WTC11 (cell line): ENCODE measurements around the gene EFHD1. TPM values are rescaled to one million over a fixed set of nuclear protein-coding genes. Genes with fewer than 3 reads are reported as not detected.

Experiments
- ATAC-seq: fragments of 200-7000 bp; cut with Tn5 transposase; 2 replicates; pipeline ENCODE4 v1.10.0; 2021; ENCODE audit warnings: mild to moderate bottlenecking, moderate library complexity
- CTCF ChIA-PET: fragments of 300-600 bp; sonication (Branson Sonifier 250); formaldehyde crosslinking; loops from one replicate; lab custom pipeline; 2021; ENCODE audit warnings: antibody characterized with exemption; lab: Charles Lee
- POLR2A ChIA-PET: fragments of 350-600 bp; sonication (Branson Sonifier 250); formaldehyde crosslinking; loops from one replicate; lab custom pipeline; 2021; ENCODE audit warnings: antibody characterized with exemption; lab: Charles Lee
- DNase-seq: peaks from one replicate; pipeline ENCODE4 v3.0.0; 2021; ENCODE audit warnings: low spot score
- H3K27ac Mint-ChIP-seq: 2 replicates; pipeline ENCODE4 v1.8.0; 2021; ENCODE audit warnings: mixed read lengths
- H3K27me3 Mint-ChIP-seq: 2 replicates; pipeline ENCODE4 v1.8.0; 2021; ENCODE audit warnings: low read depth, mild to moderate bottlenecking, moderate library complexity, mixed read lengths
- H3K36me3 Mint-ChIP-seq: 2 replicates; pipeline ENCODE4 v1.8.0; 2021; ENCODE audit warnings: mixed read lengths
- H3K4me1 Mint-ChIP-seq: 2 replicates; pipeline ENCODE4 v1.8.0; 2022; ENCODE audit warnings: mixed read lengths
- H3K4me3 Mint-ChIP-seq: 2 replicates; pipeline ENCODE4 v1.8.0; 2021; ENCODE audit warnings: mild to moderate bottlenecking, moderate library complexity, mixed read lengths
- H3K9me3 Mint-ChIP-seq: 2 replicates; pipeline ENCODE4 v1.8.0; 2021; ENCODE audit warnings: mixed read lengths
- CREB1 ChIP-seq: sonication (generic); formaldehyde crosslinking; IDR thresholded peaks from 2 replicates; pipeline ENCODE4 v1.8.0; 2023; ENCODE audit warnings: mild to moderate bottlenecking, missing genetic modification reagents
- CREM ChIP-seq: sonication (generic); formaldehyde crosslinking; IDR thresholded peaks from 2 replicates; pipeline ENCODE4 v1.8.1; 2022; ENCODE audit warnings: mild to moderate bottlenecking, missing genetic modification reagents, moderate library complexity
- ELF4 ChIP-seq: sonication (generic); formaldehyde crosslinking; IDR thresholded peaks from 2 replicates; pipeline ENCODE4 v1.8.1; 2022; ENCODE audit warnings: low read depth, mild to moderate bottlenecking, moderate library complexity, missing genetic modification reagents
- MXD4 ChIP-seq: fragments of 250-450 bp; sonication (Bioruptor Pico); IDR thresholded peaks from 2 replicates; pipeline ENCODE4 v1.8.0; 2021; ENCODE audit warnings: mild to moderate bottlenecking, moderate library complexity, borderline replicate concordance
- NR1H2 ChIP-seq: sonication (generic); formaldehyde crosslinking; IDR thresholded peaks from 2 replicates; pipeline ENCODE4 v1.9.0; 2021; ENCODE audit warnings: mild to moderate bottlenecking, moderate library complexity, missing genetic modification reagents
- RELA ChIP-seq: sonication (generic); formaldehyde crosslinking; IDR thresholded peaks from 2 replicates; pipeline ENCODE4 v1.8.1; 2022; ENCODE audit warnings: missing genetic modification reagents, mild to moderate bottlenecking, borderline replicate concordance
- ZNF219 ChIP-seq: sonication (generic); formaldehyde crosslinking; IDR thresholded peaks from 2 replicates; pipeline ENCODE4 v1.8.0; 2023; ENCODE audit warnings: missing genetic modification reagents, mild to moderate bottlenecking, borderline replicate concordance
- ZNF263 ChIP-seq: sonication (generic); formaldehyde crosslinking; IDR thresholded peaks from 2 replicates; pipeline ENCODE4 v1.8.1; 2022; ENCODE audit warnings: low read depth, mild to moderate bottlenecking, moderate library complexity, missing genetic modification reagents
- ZNF416 ChIP-seq: fragments of 250-450 bp; sonication (Bioruptor Pico); IDR thresholded peaks from 2 replicates; pipeline ENCODE4 v1.9.0; 2021; ENCODE audit warnings: mild to moderate bottlenecking, inconsistent platforms
- total RNA-seq: library from RNA; stranded (reverse); gene quantifications from 3 replicates; pipeline ENCODE4 v1.2.3, GENCODE V29; 2021
- TF ChIP-seq, protein P1 (sequence below): sonication (generic); formaldehyde crosslinking; IDR thresholded peaks from 2 replicates; pipeline ENCODE4 v1.8.0; 2023; ENCODE audit warnings: mild to moderate bottlenecking, missing genetic modification reagents
- TF ChIP-seq, protein P2 (sequence below): sonication (generic); formaldehyde crosslinking; IDR thresholded peaks from 2 replicates; pipeline ENCODE4 v1.8.1; 2022; ENCODE audit warnings: low read depth, missing genetic modification reagents, borderline replicate concordance
- TF ChIP-seq, protein P3 (sequence below): sonication (generic); formaldehyde crosslinking; IDR thresholded peaks from 2 replicates; pipeline ENCODE4 v1.8.0; 2022; ENCODE audit warnings: mild to moderate bottlenecking, missing genetic modification reagents
- TF ChIP-seq, protein P4 (sequence below): sonication (generic); formaldehyde crosslinking; IDR thresholded peaks from 2 replicates; pipeline ENCODE4 v1.8.1; 2023; ENCODE audit warnings: mild to moderate bottlenecking, missing genetic modification reagents
- TF ChIP-seq, protein P5 (sequence below): sonication (generic); formaldehyde crosslinking; IDR thresholded peaks from 2 replicates; pipeline ENCODE4 v1.8.1; 2023; ENCODE audit warnings: mild to moderate bottlenecking, missing genetic modification reagents, borderline replicate concordance
- TF ChIP-seq, protein P6 (sequence below): sonication (generic); formaldehyde crosslinking; conservative IDR thresholded peaks from 2 replicates; pipeline ENCODE4 v1.8.1; 2022; ENCODE audit warnings: mild to moderate bottlenecking, missing genetic modification reagents
- TF ChIP-seq, protein P7 (sequence below): sonication (generic); formaldehyde crosslinking; conservative IDR thresholded peaks from 2 replicates; pipeline ENCODE4 v1.8.1; 2023; ENCODE audit warnings: mild to moderate bottlenecking, low read depth, missing genetic modification reagents, moderate library complexity

The EFHD1 gene
- total RNA-seq, 1 experiment from 2014 or later: 6.1 TPM

DNA sequence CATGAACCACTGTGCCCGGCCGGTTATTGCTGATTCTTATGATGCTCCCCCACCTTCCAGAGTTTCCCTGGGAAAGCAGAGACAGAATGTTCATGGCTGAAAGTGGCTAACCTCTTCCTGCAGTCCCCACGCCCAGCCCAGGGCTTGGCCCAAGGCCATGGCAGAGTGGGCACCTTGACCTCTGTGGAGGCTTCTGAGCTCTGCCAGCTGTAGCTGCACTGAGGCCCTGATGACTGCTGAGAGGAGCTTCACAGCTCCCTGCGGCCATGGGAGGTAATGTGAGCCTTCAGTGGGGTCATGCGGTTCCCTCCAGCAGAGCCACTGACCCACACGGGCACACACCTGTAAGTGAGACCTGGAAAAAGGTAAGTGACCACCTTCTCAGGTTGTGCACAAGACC, 13.3 kb downstream of the EFHD1 start:
- DNase-seq (no peak), ATAC-seq (no peak)
- ChIA-PET POLR2A (no interaction called here), CTCF (interaction anchor here (0.5 kb wide), 1 partner anchor 12 kb away, joined by 4 read pairs; no protein-coding TSS in a partner anchor)
- no peaks in the 10 kb centered on the region for H3K36me3 Mint-ChIP-seq
- no peak overlapping the region for H3K27ac Mint-ChIP-seq
- H3K27me3 Mint-ChIP-seq: no peaks in the 10 kb centered on the region
- TF ChIP-seq, protein P1, sequence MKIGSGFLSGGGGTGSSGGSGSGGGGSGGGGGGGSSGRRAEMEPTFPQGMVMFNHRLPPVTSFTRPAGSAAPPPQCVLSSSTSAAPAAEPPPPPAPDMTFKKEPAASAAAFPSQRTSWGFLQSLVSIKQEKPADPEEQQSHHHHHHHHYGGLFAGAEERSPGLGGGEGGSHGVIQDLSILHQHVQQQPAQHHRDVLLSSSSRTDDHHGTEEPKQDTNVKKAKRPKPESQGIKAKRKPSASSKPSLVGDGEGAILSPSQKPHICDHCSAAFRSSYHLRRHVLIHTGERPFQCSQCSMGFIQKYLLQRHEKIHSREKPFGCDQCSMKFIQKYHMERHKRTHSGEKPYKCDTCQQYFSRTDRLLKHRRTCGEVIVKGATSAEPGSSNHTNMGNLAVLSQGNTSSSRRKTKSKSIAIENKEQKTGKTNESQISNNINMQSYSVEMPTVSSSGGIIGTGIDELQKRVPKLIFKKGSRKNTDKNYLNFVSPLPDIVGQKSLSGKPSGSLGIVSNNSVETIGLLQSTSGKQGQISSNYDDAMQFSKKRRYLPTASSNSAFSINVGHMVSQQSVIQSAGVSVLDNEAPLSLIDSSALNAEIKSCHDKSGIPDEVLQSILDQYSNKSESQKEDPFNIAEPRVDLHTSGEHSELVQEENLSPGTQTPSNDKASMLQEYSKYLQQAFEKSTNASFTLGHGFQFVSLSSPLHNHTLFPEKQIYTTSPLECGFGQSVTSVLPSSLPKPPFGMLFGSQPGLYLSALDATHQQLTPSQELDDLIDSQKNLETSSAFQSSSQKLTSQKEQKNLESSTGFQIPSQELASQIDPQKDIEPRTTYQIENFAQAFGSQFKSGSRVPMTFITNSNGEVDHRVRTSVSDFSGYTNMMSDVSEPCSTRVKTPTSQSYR (CRISPR knock-in tag): no peak
- TF ChIP-seq ZNF219 (no peak), NR1H2 (CRISPR knock-in tag) (no peak), RELA (no peak), ZNF416 (no peak), CREM (CRISPR knock-in tag) (no peak), ZNF263 (CRISPR knock-in tag) (no peak), ELF4 (CRISPR knock-in tag) (no peak)
- TF ChIP-seq, protein P2, sequence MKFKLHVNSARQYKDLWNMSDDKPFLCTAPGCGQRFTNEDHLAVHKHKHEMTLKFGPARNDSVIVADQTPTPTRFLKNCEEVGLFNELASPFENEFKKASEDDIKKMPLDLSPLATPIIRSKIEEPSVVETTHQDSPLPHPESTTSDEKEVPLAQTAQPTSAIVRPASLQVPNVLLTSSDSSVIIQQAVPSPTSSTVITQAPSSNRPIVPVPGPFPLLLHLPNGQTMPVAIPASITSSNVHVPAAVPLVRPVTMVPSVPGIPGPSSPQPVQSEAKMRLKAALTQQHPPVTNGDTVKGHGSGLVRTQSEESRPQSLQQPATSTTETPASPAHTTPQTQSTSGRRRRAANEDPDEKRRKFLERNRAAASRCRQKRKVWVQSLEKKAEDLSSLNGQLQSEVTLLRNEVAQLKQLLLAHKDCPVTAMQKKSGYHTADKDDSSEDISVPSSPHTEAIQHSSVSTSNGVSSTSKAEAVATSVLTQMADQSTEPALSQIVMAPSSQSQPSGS (CRISPR knock-in tag): no peak
- TF ChIP-seq, protein P3, sequence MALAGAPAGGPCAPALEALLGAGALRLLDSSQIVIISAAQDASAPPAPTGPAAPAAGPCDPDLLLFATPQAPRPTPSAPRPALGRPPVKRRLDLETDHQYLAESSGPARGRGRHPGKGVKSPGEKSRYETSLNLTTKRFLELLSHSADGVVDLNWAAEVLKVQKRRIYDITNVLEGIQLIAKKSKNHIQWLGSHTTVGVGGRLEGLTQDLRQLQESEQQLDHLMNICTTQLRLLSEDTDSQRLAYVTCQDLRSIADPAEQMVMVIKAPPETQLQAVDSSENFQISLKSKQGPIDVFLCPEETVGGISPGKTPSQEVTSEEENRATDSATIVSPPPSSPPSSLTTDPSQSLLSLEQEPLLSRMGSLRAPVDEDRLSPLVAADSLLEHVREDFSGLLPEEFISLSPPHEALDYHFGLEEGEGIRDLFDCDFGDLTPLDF (CRISPR knock-in tag): no peak
- TF ChIP-seq, protein P4, sequence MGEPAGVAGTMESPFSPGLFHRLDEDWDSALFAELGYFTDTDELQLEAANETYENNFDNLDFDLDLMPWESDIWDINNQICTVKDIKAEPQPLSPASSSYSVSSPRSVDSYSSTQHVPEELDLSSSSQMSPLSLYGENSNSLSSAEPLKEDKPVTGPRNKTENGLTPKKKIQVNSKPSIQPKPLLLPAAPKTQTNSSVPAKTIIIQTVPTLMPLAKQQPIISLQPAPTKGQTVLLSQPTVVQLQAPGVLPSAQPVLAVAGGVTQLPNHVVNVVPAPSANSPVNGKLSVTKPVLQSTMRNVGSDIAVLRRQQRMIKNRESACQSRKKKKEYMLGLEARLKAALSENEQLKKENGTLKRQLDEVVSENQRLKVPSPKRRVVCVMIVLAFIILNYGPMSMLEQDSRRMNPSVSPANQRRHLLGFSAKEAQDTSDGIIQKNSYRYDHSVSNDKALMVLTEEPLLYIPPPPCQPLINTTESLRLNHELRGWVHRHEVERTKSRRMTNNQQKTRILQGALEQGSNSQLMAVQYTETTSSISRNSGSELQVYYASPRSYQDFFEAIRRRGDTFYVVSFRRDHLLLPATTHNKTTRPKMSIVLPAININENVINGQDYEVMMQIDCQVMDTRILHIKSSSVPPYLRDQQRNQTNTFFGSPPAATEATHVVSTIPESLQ (CRISPR knock-in tag): no peak
- TF ChIP-seq, protein P5, sequence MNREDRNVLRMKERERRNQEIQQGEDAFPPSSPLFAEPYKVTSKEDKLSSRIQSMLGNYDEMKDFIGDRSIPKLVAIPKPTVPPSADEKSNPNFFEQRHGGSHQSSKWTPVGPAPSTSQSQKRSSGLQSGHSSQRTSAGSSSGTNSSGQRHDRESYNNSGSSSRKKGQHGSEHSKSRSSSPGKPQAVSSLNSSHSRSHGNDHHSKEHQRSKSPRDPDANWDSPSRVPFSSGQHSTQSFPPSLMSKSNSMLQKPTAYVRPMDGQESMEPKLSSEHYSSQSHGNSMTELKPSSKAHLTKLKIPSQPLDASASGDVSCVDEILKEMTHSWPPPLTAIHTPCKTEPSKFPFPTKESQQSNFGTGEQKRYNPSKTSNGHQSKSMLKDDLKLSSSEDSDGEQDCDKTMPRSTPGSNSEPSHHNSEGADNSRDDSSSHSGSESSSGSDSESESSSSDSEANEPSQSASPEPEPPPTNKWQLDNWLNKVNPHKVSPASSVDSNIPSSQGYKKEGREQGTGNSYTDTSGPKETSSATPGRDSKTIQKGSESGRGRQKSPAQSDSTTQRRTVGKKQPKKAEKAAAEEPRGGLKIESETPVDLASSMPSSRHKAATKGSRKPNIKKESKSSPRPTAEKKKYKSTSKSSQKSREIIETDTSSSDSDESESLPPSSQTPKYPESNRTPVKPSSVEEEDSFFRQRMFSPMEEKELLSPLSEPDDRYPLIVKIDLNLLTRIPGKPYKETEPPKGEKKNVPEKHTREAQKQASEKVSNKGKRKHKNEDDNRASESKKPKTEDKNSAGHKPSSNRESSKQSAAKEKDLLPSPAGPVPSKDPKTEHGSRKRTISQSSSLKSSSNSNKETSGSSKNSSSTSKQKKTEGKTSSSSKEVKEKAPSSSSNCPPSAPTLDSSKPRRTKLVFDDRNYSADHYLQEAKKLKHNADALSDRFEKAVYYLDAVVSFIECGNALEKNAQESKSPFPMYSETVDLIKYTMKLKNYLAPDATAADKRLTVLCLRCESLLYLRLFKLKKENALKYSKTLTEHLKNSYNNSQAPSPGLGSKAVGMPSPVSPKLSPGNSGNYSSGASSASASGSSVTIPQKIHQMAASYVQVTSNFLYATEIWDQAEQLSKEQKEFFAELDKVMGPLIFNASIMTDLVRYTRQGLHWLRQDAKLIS (CRISPR knock-in tag): no peak
- TF ChIP-seq, protein P6, sequence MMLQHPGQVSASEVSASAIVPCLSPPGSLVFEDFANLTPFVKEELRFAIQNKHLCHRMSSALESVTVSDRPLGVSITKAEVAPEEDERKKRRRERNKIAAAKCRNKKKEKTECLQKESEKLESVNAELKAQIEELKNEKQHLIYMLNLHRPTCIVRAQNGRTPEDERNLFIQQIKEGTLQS (CRISPR knock-in tag): no peak
- no peaks in the 10 kb centered on the region for H3K9me3 Mint-ChIP-seq
- no peak overlapping the region for H3K4me3 Mint-ChIP-seq
- H3K4me1 Mint-ChIP-seq: no peaks in the 10 kb centered on the region

DNA sequence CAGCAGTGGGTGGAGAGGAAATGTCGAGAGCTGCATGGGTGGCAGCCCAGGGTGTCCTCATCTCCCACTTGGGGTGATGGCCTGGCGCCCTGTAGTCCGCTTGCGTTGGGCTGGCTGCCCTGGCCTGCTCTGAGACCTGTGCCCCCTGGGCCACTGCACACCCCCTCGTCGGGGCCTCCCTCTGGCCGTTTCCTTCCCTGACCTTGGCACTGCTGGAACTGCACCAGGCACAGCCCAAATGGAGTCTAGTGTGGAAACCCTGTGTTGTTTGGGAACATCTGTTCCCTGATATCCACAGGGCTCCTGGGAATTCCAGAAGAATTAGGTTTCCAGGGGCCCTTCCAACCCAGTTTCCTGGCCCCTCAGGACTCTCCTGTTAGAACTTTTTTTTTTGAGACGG, 13.9 kb downstream of the EFHD1 start:
- POLR2A ChIA-PET: no interaction called here
- peaks cover 4% of the 10 kb centered on the region for H3K4me1 Mint-ChIP-seq
- no peak for TF ChIP-seq MXD4 (CRISPR knock-in tag)
- TF ChIP-seq, protein P7, sequence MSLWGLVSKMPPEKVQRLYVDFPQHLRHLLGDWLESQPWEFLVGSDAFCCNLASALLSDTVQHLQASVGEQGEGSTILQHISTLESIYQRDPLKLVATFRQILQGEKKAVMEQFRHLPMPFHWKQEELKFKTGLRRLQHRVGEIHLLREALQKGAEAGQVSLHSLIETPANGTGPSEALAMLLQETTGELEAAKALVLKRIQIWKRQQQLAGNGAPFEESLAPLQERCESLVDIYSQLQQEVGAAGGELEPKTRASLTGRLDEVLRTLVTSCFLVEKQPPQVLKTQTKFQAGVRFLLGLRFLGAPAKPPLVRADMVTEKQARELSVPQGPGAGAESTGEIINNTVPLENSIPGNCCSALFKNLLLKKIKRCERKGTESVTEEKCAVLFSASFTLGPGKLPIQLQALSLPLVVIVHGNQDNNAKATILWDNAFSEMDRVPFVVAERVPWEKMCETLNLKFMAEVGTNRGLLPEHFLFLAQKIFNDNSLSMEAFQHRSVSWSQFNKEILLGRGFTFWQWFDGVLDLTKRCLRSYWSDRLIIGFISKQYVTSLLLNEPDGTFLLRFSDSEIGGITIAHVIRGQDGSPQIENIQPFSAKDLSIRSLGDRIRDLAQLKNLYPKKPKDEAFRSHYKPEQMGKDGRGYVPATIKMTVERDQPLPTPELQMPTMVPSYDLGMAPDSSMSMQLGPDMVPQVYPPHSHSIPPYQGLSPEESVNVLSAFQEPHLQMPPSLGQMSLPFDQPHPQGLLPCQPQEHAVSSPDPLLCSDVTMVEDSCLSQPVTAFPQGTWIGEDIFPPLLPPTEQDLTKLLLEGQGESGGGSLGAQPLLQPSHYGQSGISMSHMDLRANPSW: no peak
- no peak for TF ChIP-seq CREM (CRISPR knock-in tag)
- TF ChIP-seq, protein P5 (CRISPR knock-in tag): no peak
- no peak for TF ChIP-seq CREB1

More for the DNA sequence above, 13.9 kb downstream of the EFHD1 start:
- no peaks in the 10 kb centered on the region for H3K27me3 Mint-ChIP-seq
- ATAC-seq (no peak), DNase-seq (no peak)
- H3K4me3 Mint-ChIP-seq: no peak overlapping the region
- no peaks in the 10 kb centered on the region for H3K36me3 Mint-ChIP-seq
- no peak overlapping the region for H3K27ac Mint-ChIP-seq
- no peaks in the 10 kb centered on the region for H3K9me3 Mint-ChIP-seq
- CTCF ChIA-PET: interaction anchor here (0.5 kb wide), 1 partner anchor 13 kb away, joined by 4 read pairs; no protein-coding TSS in a partner anchor
